Ovary (tissue), 9 donors: ENCODE results near the gene AGXT. TPM values are rescaled to one million over a fixed set of nuclear protein-coding genes. Genes with fewer than 3 reads are reported as not detected.

Source experiments
- DNase-seq, 5 donors: peaks; one replicate each; pipeline ENCODE4 v3.0.0-alpha.2; 2019 to 2020
- H3K27ac ChIP-seq, 2 donors: fragments of 200-600 bp; one replicate each; pipeline versions ENCODE4 v1.5.1 to v1.8.0; 2019 to 2022
- H3K27me3 ChIP-seq: fragments of 200-600 bp; one replicate; pipeline ENCODE4 v1.8.0; 2022
- H3K36me3 ChIP-seq: fragments of 200-600 bp; sonication (generic); one replicate; pipeline ENCODE4 v1.5.1; 2019
- H3K4me1 ChIP-seq: one replicate; pipeline ENCODE4 v1.8.1; 2013; ENCODE audit warnings: mild to moderate bottlenecking, moderate library complexity; ENCODE audit not compliant: insufficient read depth
- H3K4me3 ChIP-seq: fragments of 200-600 bp; sonication (generic); one replicate; pipeline ENCODE4 v1.5.1; 2017
- H3K9me3 ChIP-seq, 2 donors: fragments of 200-600 bp in 1 of 2; sonication (generic) in 1 of 2; one replicate each; pipeline versions ENCODE4 v1.5.1 to v1.8.1; 2013 to 2019; ENCODE audit warnings: mild to moderate bottlenecking in 1 of 2, moderate library complexity in 1 of 2
- EP300 ChIP-seq: sonication (generic); formaldehyde crosslinking; IDR thresholded peaks from one replicate; pipeline ENCODE4 v1.6.1; 2017; ENCODE audit warnings: antibody characterized with exemption
- POLR2A ChIP-seq: fragments of 450-650 bp; IDR thresholded peaks from one replicate; pipeline ENCODE4 v1.6.1; 2017; ENCODE audit warnings: antibody characterized with exemption, mild to moderate bottlenecking, moderate library complexity
- WGBS, 3 donors: extraction: QIAGEN DNeasy Blood & Tissue Kit in 1 of 3; methylation state at CpG; one replicate each; pipeline versions ENCODE4 v1.1.5 to v1.1.7; 2013 to 2017; 5-methylcytosine and 5-hydroxymethylcytosine counted together
- intact Hi-C, 4 donors: fragments of 100-400 bp; cut with DNase I; formaldehyde crosslinking; loops; one replicate each; pipeline versions ENCODE4 v1.11.0 to v1.15.1; 2022 to 2023
- polyA plus RNA-seq, 2 donors: library from polyadenylated mRNA; stranded (reverse); fragments of 200-250 nt in 1 of 2; fragments of 350-450 nt in 1 of 2; fragmentation: Illumina TruSeq in 1 of 2; extraction: RNeasy Lipid Tissue Mini Kit (QIAGEN cat#74804) in 1 of 2; gene quantifications; one replicate each; pipeline ENCODE4 v1.2.3, GENCODE V29; 2013 to 2014
- total RNA-seq, 7 donors: library from RNA; depleted of rRNA in 2 of 7; stranded (reverse); fragments of >200 nt in 2 of 7; fragmentation: NEBNext Ultra II Directional in 3 of 7; extraction: Animal tissue kit (Norgen Biotek cat#: 25700) in 3 of 7; gene quantifications; one replicate each; pipeline versions ENCODE4 v1.1.0 to v1.2.4, GENCODE V29; 2016 to 2023
- TF ChIP-seq, protein P1 (sequence below), 3 donors: fragments of 450-650 bp in 2 of 3; fragments of 200-600 bp in 1 of 3; IDR thresholded peaks; one replicate each; pipeline versions ENCODE4 v1.5.1 to v1.8.0; 2016 to 2022; ENCODE audit warnings: antibody characterized with exemption in 3 of 3, mild to moderate bottlenecking in 1 of 3
- donor health status: DM: no; HTN: no; CAD: no; lungs with moderate emphysema.
- donor health status: DM: no; HTN: no; CAD: no.
- donor health status: Bipolar disorder and iron deficiency.
- donor health status: DM: yes; HTN: yes; CAD: no.
- donor health status: DM: no; HTN: no; CAD: no.
- donor health status: DM: yes; HTN: yes; CAD: no.

Gene AGXT
- total and polyA plus RNA-seq, 9 donors = 0.04 to 0.79 (median 0.25) TPM; not detected in 6

DNA sequence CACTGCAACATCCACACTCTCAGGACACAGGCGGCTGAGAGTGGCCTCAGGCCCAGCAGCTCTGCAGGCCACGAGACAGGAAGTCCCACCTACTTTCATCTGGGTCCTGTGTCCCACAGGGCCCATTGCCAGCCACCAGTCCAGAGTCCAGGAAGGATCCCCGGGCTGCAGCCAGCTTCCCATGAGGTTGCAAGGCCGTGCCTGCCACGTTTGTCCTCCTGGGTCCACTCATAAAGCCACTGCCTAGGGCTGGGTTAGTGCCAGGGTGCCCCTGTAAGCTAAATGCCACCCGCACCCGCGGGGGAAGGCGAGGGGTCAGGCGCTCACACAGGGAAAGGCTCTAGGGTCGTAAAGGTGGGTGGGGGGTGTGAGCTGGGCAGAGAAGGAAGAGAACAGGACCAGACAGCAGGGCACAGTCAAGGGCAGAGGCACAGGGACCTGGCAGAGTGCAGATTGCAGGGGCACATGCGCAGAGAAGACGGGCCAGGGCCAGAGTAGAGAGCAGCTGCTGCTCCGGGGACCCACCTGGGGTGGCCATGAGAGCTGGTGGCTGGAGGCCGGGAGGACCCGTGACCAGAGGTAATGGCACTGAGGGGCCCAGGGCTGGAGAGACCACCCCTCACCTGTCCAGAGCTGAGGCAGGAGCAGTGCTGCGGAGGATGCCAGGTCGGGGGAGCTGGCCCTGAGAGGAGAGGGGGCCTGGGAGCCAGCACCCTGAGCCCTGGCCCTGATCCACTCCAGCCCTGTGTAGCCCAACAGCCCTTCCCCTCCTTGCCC is 8.0 kb downstream of the AGXT start:
- no peaks in the 10 kb centered on the region for H3K9me3 ChIP-seq
- 85 to 89% (median 88%) methylated on average over 18 of the region's 18 CpGs for WGBS, 3 donors
- no peak overlapping the region for H3K27ac ChIP-seq
- peak in 4 of 5 donors; percentile 7 to 31 (median 14) for DNase-seq
- H3K36me3 ChIP-seq = no peaks in the 10 kb centered on the region
- no peak for TF ChIP-seq EP300
- TF ChIP-seq, protein P1, sequence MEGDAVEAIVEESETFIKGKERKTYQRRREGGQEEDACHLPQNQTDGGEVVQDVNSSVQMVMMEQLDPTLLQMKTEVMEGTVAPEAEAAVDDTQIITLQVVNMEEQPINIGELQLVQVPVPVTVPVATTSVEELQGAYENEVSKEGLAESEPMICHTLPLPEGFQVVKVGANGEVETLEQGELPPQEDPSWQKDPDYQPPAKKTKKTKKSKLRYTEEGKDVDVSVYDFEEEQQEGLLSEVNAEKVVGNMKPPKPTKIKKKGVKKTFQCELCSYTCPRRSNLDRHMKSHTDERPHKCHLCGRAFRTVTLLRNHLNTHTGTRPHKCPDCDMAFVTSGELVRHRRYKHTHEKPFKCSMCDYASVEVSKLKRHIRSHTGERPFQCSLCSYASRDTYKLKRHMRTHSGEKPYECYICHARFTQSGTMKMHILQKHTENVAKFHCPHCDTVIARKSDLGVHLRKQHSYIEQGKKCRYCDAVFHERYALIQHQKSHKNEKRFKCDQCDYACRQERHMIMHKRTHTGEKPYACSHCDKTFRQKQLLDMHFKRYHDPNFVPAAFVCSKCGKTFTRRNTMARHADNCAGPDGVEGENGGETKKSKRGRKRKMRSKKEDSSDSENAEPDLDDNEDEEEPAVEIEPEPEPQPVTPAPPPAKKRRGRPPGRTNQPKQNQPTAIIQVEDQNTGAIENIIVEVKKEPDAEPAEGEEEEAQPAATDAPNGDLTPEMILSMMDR (IDR thresholded peaks at IDR 0.05) = no peak
- no peak for TF ChIP-seq POLR2A
- intact Hi-C loops = no loop called here
- H3K4me1 ChIP-seq = no peaks in the 10 kb centered on the region
- no peak overlapping the region for H3K4me3 ChIP-seq
- no peaks in the 10 kb centered on the region for H3K27me3 ChIP-seq

DNA sequence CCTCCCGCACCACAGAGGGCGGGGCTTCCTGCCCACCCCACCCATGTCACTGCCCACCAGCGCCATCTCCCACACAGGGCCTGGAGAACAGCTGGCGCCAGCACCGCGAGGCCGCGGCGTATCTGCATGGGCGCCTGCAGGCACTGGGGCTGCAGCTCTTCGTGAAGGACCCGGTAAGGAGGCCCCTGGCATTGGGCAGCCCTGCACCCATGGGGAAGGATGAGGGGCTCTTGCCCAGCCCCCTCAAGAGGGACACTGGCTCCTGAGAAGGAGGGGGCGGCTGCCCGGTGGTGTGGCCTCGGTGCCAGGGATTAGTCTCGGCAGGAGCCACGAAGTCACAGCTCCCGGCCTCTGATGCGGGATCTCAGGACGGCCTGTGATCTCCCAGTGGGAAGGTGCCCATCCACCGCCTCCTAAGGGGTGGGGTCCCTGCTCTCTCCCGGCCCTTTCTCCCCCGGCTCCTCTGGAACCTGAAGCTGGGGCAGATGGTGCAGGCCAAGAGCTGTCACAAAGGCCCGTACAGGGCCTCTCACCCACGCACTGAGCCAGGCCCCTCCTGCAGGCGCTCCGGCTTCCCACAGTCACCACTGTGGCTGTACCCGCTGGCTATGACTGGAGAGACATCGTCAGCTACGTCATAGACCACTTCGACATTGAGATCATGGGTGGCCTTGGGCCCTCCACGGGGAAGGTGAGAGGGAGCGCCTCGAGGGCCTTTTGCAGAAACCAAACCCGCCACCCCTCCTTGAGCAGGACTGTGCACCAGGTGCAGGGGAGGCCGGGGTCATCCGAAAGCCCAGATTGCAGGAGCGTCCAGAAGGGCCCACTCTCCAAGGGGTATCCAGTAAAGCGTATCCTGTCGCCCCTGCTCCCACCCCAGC is 9.1 kb downstream of the AGXT start:
- TF ChIP-seq, protein P1 (IDR thresholded peaks at IDR 0.05) = no peak
- TF ChIP-seq EP300 (no peak), POLR2A (no peak)
- H3K9me3 ChIP-seq = no peaks in the 10 kb centered on the region
- no peaks in the 10 kb centered on the region for H3K36me3 ChIP-seq
- H3K27ac ChIP-seq = no peak overlapping the region
- H3K27me3 ChIP-seq = no peaks in the 10 kb centered on the region
- H3K4me3 ChIP-seq = no peak overlapping the region
- WGBS, 3 donors = 88 to 91% (median 91%) methylated on average over 40 of the region's 40 CpGs
- intact Hi-C loops = no loop called here
- no peaks in the 10 kb centered on the region for H3K4me1 ChIP-seq
- DNase-seq = peak in 3 of 5 donors; percentile 6 to 30 (median 9)

DNA sequence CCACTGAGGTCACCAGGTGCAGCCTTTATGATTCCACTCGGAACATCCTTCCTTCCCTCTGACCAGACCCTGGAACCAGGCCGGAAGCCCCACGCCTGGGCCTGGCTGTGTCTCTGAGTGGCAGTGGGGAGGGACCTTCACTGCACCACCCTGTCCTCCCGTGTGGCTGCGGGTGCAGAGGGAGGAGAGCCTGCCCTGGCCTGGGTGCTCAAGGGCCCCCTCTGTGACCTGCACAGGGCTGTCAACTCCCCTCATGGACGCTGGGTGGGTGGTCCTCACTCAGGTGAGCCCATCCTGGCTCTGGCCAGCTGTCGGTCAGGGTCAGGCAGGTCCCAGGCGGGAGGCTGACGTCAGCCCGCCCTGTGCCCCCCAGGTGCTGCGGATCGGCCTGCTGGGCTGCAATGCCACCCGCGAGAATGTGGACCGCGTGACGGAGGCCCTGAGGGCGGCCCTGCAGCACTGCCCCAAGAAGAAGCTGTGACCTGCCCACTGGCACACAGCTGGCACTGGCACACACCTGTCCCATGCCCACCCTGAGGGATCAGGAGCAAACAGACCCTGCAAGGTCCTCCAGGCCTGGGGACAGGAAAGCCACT is 9.8 kb downstream of the AGXT start:
- H3K27me3 ChIP-seq = no peaks in the 10 kb centered on the region
- H3K4me3 ChIP-seq = no peak overlapping the region
- no peaks in the 10 kb centered on the region for H3K36me3 ChIP-seq
- H3K27ac ChIP-seq = no peak overlapping the region
- DNase-seq = peak in 3 of 5 donors; percentile 12 to 24 (median 13)
- TF ChIP-seq POLR2A (no peak), EP300 (no peak)
- TF ChIP-seq, protein P1 (IDR thresholded peaks at IDR 0.05) = no peak
- no peaks in the 10 kb centered on the region for H3K4me1 ChIP-seq
- no peaks in the 10 kb centered on the region for H3K9me3 ChIP-seq
- intact Hi-C loops = no loop called here
- WGBS, 3 donors = 87 to 93% (median 92%) methylated on average over 17 to 18 of the region's 18 CpGs

DNA sequence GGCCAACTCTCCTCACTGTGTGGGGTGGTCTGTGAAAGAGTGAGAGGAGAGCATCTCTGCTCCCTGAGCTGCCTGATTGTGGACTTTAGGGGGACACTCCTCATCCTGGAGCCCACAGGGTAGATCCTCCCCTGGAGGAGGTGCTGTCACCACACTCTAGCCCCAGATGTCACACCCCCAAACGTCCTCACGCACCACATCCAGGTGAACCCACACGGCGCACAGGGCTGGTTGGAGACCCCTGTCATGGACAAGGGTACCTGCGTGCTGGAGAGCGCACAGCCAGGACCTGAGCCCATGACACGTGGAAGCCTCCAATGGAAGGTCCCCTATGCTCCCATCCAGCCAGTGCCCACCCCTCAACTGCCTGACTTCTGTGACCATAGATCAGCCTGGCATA is 10.5 kb downstream of the AGXT start:
- Histone ChIP-seq H3K27me3 (no peaks in the 10 kb centered on the region), H3K36me3 (no peaks in the 10 kb centered on the region), H3K9me3 (no peaks in the 10 kb centered on the region), H3K4me3 (no peak overlapping the region), H3K27ac (no peak overlapping the region), H3K4me1 (no peaks in the 10 kb centered on the region)
- no peak for TF ChIP-seq POLR2A
- TF ChIP-seq, protein P1 (IDR thresholded peaks at IDR 0.05) = no peak
- no peak for TF ChIP-seq EP300
- intact Hi-C loops = no loop called here
- 77 to 93% (median 83%) methylated on average over 7 of the region's 7 CpGs for WGBS, 3 donors
- no peak for DNase-seq
